HG02870 (cell line): Measurements from ENCODE around the gene STARD5.

Experiments used
- ATAC-seq: cut with Tn5 transposase; IDR thresholded peaks from one replicate; pipeline ENCODE4 v1.9.1; 2021; ENCODE audit warnings: mild to moderate bottlenecking, moderate library complexity; ENCODE audit not compliant: unreplicated experiment

The STARD5 gene

DNA sequence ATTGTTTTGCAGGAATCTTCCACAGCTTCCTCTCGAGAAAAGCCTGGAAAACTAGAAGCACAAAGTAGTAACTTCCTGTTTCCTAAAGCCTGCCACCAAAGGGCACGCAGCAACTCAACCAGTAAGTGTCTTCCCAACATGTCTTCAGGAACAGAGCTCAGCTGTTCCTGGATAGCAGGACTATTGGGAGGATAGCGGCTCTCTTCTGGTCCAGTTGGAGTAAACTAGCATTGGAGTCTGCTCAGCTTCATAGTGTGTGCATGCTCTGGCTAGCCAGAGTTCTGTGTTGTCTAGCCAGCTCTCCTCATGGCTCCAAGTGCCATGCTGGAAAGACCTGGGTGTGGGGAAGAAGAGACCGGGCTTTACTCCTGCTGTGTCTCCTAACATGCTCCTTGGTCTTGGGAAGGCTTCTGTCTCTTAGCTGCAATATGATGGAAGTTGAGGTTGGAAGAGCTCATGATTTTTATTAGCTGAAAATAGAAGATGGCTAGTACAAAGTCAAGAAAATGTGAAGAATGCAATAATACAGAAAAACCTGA, 64.1 kb downstream of the STARD5 start:
- ATAC-seq: no peak
